Panc1 (cell line): Measurements from ENCODE around the gene RRP12. TPM values are rescaled to one million over a fixed set of nuclear protein-coding genes. Genes with fewer than 3 reads are reported as not detected.

Source experiments
- ATAC-seq: fragments of 200-7000 bp; cut with Tn5 transposase; 2 replicates; pipeline ENCODE4 v1.9.1; 2020; ENCODE audit warnings: mild to moderate bottlenecking, moderate library complexity
- BruUV-seq: library from RNA; stranded (reverse); fragments of 400-500 nt; replicated peaks from 2 replicates; lab custom pipeline; 2021; lab: Mats Ljungman, UMichigan
- CTCF ChIA-PET: fragments of 300-600 bp; sonication (Branson Sonifier 250); formaldehyde crosslinking; loops from one replicate; lab custom pipeline; 2022; ENCODE audit warnings: antibody characterized with exemption; lab: Charles Lee
- POLR2A ChIA-PET: fragments of 300-600 bp; sonication (Branson Sonifier 250); formaldehyde crosslinking; loops from one replicate; lab custom pipeline; 2022; ENCODE audit warnings: antibody characterized with exemption; lab: Charles Lee
- DNase-seq: peaks from one replicate; pipeline ENCODE4 v3.0.0-alpha.2; 2010; ENCODE audit warnings: low read depth, low spot score
- H3K27ac ChIP-seq: 2 replicates; pipeline ENCODE4 v1.5.1; 2011; ENCODE audit warnings: mild to moderate bottlenecking, low read length, inconsistent platforms
- H3K27me3 ChIP-seq: fragments of 200-500 bp; sonication (Bioruptor generic); 2 replicates; pipeline ENCODE4 v1.6.0; 2014; ENCODE audit warnings: low read length, inconsistent platforms; ENCODE audit not compliant: control insufficient read depth, insufficient read depth
- H3K36me3 ChIP-seq: fragments of 200-500 bp; sonication (Bioruptor generic); 2 replicates; pipeline ENCODE4 v1.5.1; 2014; ENCODE audit warnings: inconsistent platforms, mild to moderate bottlenecking, low read length, moderate library complexity; ENCODE audit not compliant: control insufficient read depth, insufficient read depth
- H3K4me1 ChIP-seq: 2 replicates; pipeline ENCODE4 v1.5.1; 2011; ENCODE audit warnings: inconsistent platforms, mild to moderate bottlenecking, low read length, moderate library complexity; ENCODE audit not compliant: control insufficient read depth, insufficient read depth
- H3K4me3 ChIP-seq, 2 experiments: 2 replicates each; pipeline ENCODE4 v1.5.1; 2011 to 2012; ENCODE audit warnings: low read depth in 2 of 2, low read length in 2 of 2, mild to moderate bottlenecking in 2 of 2, inconsistent platforms in 1 of 2, moderate library complexity in 1 of 2
- H3K9me3 ChIP-seq: fragments of 200-500 bp; sonication (Bioruptor generic); 2 replicates; pipeline ENCODE4 v1.5.1; 2014; ENCODE audit warnings: low read depth, mild to moderate bottlenecking, inconsistent platforms, low read length, moderate library complexity; ENCODE audit not compliant: control insufficient read depth, insufficient read depth
- CTCF ChIP-seq: fragments of 450-650 bp; IDR thresholded peaks from 2 replicates; pipeline ENCODE4 v1.5.1; 2017; ENCODE audit warnings: mild to moderate bottlenecking
- POLR2AphosphoS5 ChIP-seq: IDR thresholded peaks from 2 replicates; pipeline ENCODE4 v1.6.1; 2012; ENCODE audit warnings: mild to moderate bottlenecking, low read depth, low read length, moderate library complexity
- REST ChIP-seq, 2 experiments: IDR thresholded peaks; 2 replicates each; pipeline ENCODE4 v1.6.1; 2011 to 2012; ENCODE audit warnings: low read depth in 2 of 2, control low read depth in 1 of 2, low read length in 1 of 2, mild to moderate bottlenecking in 1 of 2, moderate library complexity in 1 of 2; ENCODE audit not compliant: insufficient read depth in 1 of 2
- SIN3A ChIP-seq: IDR thresholded peaks from 2 replicates; pipeline ENCODE4 v1.6.1; 2012; ENCODE audit warnings: low read depth, mild to moderate bottlenecking, low read length, moderate library complexity, borderline replicate concordance; ENCODE audit not compliant: insufficient read depth
- TCF7L2 ChIP-seq: IDR thresholded peaks from 2 replicates; pipeline ENCODE4 v1.6.1; 2011; ENCODE audit warnings: mild to moderate bottlenecking, low read depth, low read length, inconsistent platforms
- in situ Hi-C: cut with HindIII; loops from 2 replicates; pipeline ENCODE4 v1.10.0; 2016; ENCODE audit warnings: low sequenced_read_pairs, low pct_unique_long_range_greater_than_20kb
- intact Hi-C: fragments of 100-400 bp; cut with micrococcal nuclease; formaldehyde crosslinking; loops from one replicate; pipeline ENCODE4 v1.10.0; 2022; ENCODE audit not compliant: unreplicated experiment
- total RNA-seq: library from RNA; stranded (reverse); gene quantifications from one replicate; pipeline ENCODE4 v1.2.1, GENCODE V29; 2021; ENCODE audit not compliant: unreplicated experiment

Gene RRP12
- total RNA-seq, 1 experiment from 2014 or later: 94.9 TPM

- BruUV-seq: no TSS peak
- POLR2A ChIA-PET: no interaction called here
- Histone ChIP-seq H3K27ac (no peak overlapping the region), H3K36me3 (peaks cover 12% of the 10 kb centered on the region), H3K4me3 (no peak overlapping the region), H3K9me3 (no peaks in the 10 kb centered on the region), H3K4me1 (no peaks in the 10 kb centered on the region), H3K27me3 (no peaks in the 10 kb centered on the region)
- TF ChIP-seq SIN3A: no peak
- TF ChIP-seq REST (IDR thresholded peaks at IDR 0.05; ENCODE audit: insufficient read depth in 1 of 2, low read depth in 2 of 2, low read length in 1 of 2): no peak
- TF ChIP-seq CTCF: no peak
- in situ Hi-C loops (no loop called here), intact Hi-C loops (no loop called here)
- no peak for DNase-seq
- CTCF ChIA-PET: no interaction called here
- ATAC-seq: no peak
Observed at GRCh38 chr10:97396056-97396455, 5.1 kb downstream of the RRP12 start.

GRCh38 chr10:97393034-97393573 is 8.0 kb downstream of the RRP12 start:
- TSS peak; percentile 37 for BruUV-seq
- CTCF ChIA-PET: no interaction called here
- H3K27ac ChIP-seq: no peak overlapping the region
- no peak for DNase-seq
- in situ Hi-C loops: no loop called here
- POLR2A ChIA-PET: no interaction called here
- no peak for ATAC-seq
- TF ChIP-seq CTCF: no peak
- no peak for TF ChIP-seq TCF7L2
- TF ChIP-seq SIN3A: no peak
- no peak for TF ChIP-seq POLR2AphosphoS5
- TF ChIP-seq REST (IDR thresholded peaks at IDR 0.05; ENCODE audit: insufficient read depth in 1 of 2, low read depth in 2 of 2, low read length in 1 of 2): no peak
- no peaks in the 10 kb centered on the region for H3K9me3 ChIP-seq
- no peaks in the 10 kb centered on the region for H3K27me3 ChIP-seq
- intact Hi-C loops: no loop called here
- peaks cover 15% of the 10 kb centered on the region for H3K36me3 ChIP-seq
- H3K4me1 ChIP-seq: no peaks in the 10 kb centered on the region
- no peak overlapping the region for H3K4me3 ChIP-seq
